HepG2 (cell line): ENCODE data around the gene LOX. TPM values are rescaled to one million over a fixed set of nuclear protein-coding genes. Genes with fewer than 3 reads are reported as not detected.

ENCODE experiments used
- ATAC-seq: fragments of 200-7000 bp; cut with Tn5 transposase; 3 replicates; pipeline ENCODE4 v1.9.1; 2020; ENCODE audit warnings: mild to moderate bottlenecking, moderate library complexity
- BruUV-seq: library from RNA; stranded (reverse); fragments of 400-500 nt; replicated peaks from 2 replicates; lab custom pipeline; 2021; lab: Mats Ljungman, UMichigan
- CTCF ChIA-PET: fragments of 300-600 bp; formaldehyde crosslinking; extraction: SDS; loops from one replicate; lab custom pipeline; 2021; ENCODE audit warnings: low total read pairs, inconsistent platforms, low intra/inter-chr PET ratio; lab: Yijun Ruan, JAX
- POLR2A ChIA-PET: fragments of 350-600 bp; sonication (Branson Sonifier 250); formaldehyde crosslinking; loops from one replicate; lab custom pipeline; 2020; ENCODE audit warnings: antibody characterized with exemption, inconsistent platforms; lab: Yijun Ruan, JAX
- DNase-seq: peaks from one replicate; pipeline ENCODE4 v3.0.0-alpha.2; 2015; ENCODE audit warnings: low spot score
- FAIRE-seq: peaks from 3 replicates; lab custom pipeline; 2011; peaks lifted over from hg19 to GRCh38; lab: Jason Lieb, UNC
- H2AFZ ChIP-seq: one replicate; pipeline ENCODE4 v1.6.1; 2011; ENCODE audit warnings: low read length, inconsistent platforms
- H3K27ac ChIP-seq: fragments of 300-600 bp; 3 replicates; pipeline ENCODE4 v1.8.0; 2011; ENCODE audit warnings: mixed run types, mild to moderate bottlenecking, mixed read lengths, low read length, inconsistent platforms; ENCODE audit not compliant: insufficient read depth; ENCODE audit errors: extremely low read length
- H3K27me3 ChIP-seq, 2 experiments: fragments of 200-600 bp in 1 of 2; 2 replicates in 1 of 2; 3 replicates in 1 of 2; pipeline versions ENCODE4 v1.6.0 to v1.8.0; 2011; ENCODE audit warnings: low read length in 2 of 2, mild to moderate bottlenecking in 2 of 2, moderate library complexity in 2 of 2, inconsistent platforms in 1 of 2; ENCODE audit not compliant: insufficient read depth in 2 of 2, control insufficient read depth in 1 of 2
- H3K36me3 ChIP-seq, 2 experiments: fragments of 200-600 bp in 1 of 2; replicated peaks in 1 of 2; 2 replicates in 1 of 2; 3 replicates in 1 of 2; pipeline versions ENCODE4 v1.5.1 to v1.8.0; 2011; ENCODE audit warnings: low read length in 2 of 2, inconsistent platforms in 1 of 2; ENCODE audit not compliant: insufficient read depth in 2 of 2, control insufficient read depth in 1 of 2
- H3K4me1 ChIP-seq: 2 replicates; pipeline ENCODE4 v1.5.1; 2012; ENCODE audit warnings: low read length, inconsistent platforms; ENCODE audit not compliant: insufficient read depth
- H3K4me2 ChIP-seq: 2 replicates; pipeline ENCODE4 v1.6.0; 2011; ENCODE audit warnings: low read depth, low read length, inconsistent platforms
- H3K4me3 ChIP-seq, 3 experiments: fragments of 200-600 bp in 1 of 3; sonication (generic), shearing (Covaris generic) in 1 of 3; replicated peaks in 1 of 3; 2 replicates each; pipeline ENCODE4 v1.5.1; 2011 to 2016; ENCODE audit warnings: low read length in 3 of 3, inconsistent platforms in 2 of 3, low read depth in 2 of 3, mild to moderate bottlenecking in 2 of 3, control low read depth in 1 of 3, mixed read lengths in 1 of 3; ENCODE audit not compliant: insufficient read depth in 1 of 3
- H3K79me2 ChIP-seq: one replicate; pipeline ENCODE4 v1.6.1; 2011; ENCODE audit warnings: low read length, inconsistent platforms; ENCODE audit not compliant: insufficient read depth
- H3K9ac ChIP-seq: 2 replicates; pipeline ENCODE4 v1.6.0; 2011; ENCODE audit warnings: mild to moderate bottlenecking, low read depth, low read length, inconsistent platforms; ENCODE audit not compliant: insufficient read depth
- H3K9me3 ChIP-seq: 2 replicates; pipeline ENCODE4 v1.5.1; 2012; ENCODE audit warnings: mild to moderate bottlenecking, low read length
- H4K20me1 ChIP-seq: 2 replicates; pipeline ENCODE4 v1.6.0; 2011; ENCODE audit warnings: inconsistent platforms, mild to moderate bottlenecking, low read length, moderate library complexity; ENCODE audit not compliant: insufficient read depth
- ATM ChIP-seq: fragments of 450-650 bp; IDR thresholded peaks from 2 replicates; pipeline ENCODE4 v1.7.1; 2017; ENCODE audit warnings: mild to moderate bottlenecking, borderline replicate concordance
- DNMT3B ChIP-seq: conservative IDR thresholded peaks from 2 replicates; pipeline ENCODE4 v1.6.1; 2016; ENCODE audit warnings: missing biosample characterization, control low read depth
- HDAC2 ChIP-seq: sonication (generic); formaldehyde crosslinking; IDR thresholded peaks from 2 replicates; pipeline ENCODE4 v1.4.0; 2020; ENCODE audit warnings: missing genetic modification reagents
- KLF11 ChIP-seq: IDR thresholded peaks from 2 replicates; pipeline ENCODE4 v1.6.1; 2016; ENCODE audit warnings: missing compliant biosample characterization
- MBD4 ChIP-seq: IDR thresholded peaks from 2 replicates; pipeline ENCODE4 v1.6.1; 2012; ENCODE audit warnings: low read length, inconsistent platforms, borderline replicate concordance
- RORA ChIP-seq: sonication (generic); formaldehyde crosslinking; IDR thresholded peaks from 2 replicates; pipeline ENCODE4 v1.5.0; 2020; ENCODE audit warnings: mild to moderate bottlenecking, missing genetic modification reagents, moderate library complexity
- RXRA ChIP-seq: sonication (generic); formaldehyde crosslinking; IDR thresholded peaks from 2 replicates; pipeline ENCODE4 v1.5.1; 2020; ENCODE audit warnings: missing genetic modification reagents
- TBP ChIP-seq: sonication (generic); formaldehyde crosslinking; IDR thresholded peaks from 2 replicates; pipeline ENCODE4 v1.5.0; 2020; ENCODE audit warnings: missing genetic modification reagents
- TFE3 ChIP-seq: IDR thresholded peaks from 2 replicates; pipeline ENCODE4 v1.6.1; 2016
- ZMYM2 ChIP-seq: sonication (generic); formaldehyde crosslinking; IDR thresholded peaks from 2 replicates; pipeline ENCODE4 v1.8.0; 2022; ENCODE audit warnings: mild to moderate bottlenecking, missing genetic modification reagents
- ZNF124 ChIP-seq: sonication (generic); formaldehyde crosslinking; IDR thresholded peaks from 2 replicates; pipeline ENCODE4 v1.4.0; 2020; ENCODE audit warnings: missing genetic modification reagents
- ZNF260 ChIP-seq: sonication (generic); formaldehyde crosslinking; IDR thresholded peaks from 2 replicates; pipeline ENCODE4 v1.4.0; 2020; ENCODE audit warnings: missing genetic modification reagents, low read depth, mild to moderate bottlenecking, borderline replicate concordance
- ZSCAN12 ChIP-seq: sonication (generic); formaldehyde crosslinking; IDR thresholded peaks from 2 replicates; pipeline ENCODE4 v1.9.0; 2021; ENCODE audit warnings: mild to moderate bottlenecking, missing genetic modification reagents
- WGBS: methylation state at CpG from one replicate; pipeline ENCODE4 v1.1.6; 2017; ENCODE audit warnings: low lambda C conversion rate; 5-methylcytosine and 5-hydroxymethylcytosine counted together
- in situ Hi-C: cut with HindIII; loops from 2 replicates; pipeline ENCODE4 v1.10.0; 2017; ENCODE audit warnings: low pct_unique_long_range_greater_than_20kb; ENCODE audit not compliant: extremely low pct_ligation_motif_present
- intact Hi-C: fragments of 100-400 bp; cut with micrococcal nuclease; formaldehyde crosslinking; loops from one replicate; pipeline ENCODE4 v1.10.0; 2022; ENCODE audit not compliant: unreplicated experiment
- polyA plus RNA-seq, 8 experiments: library from polyadenylated mRNA; depleted of rRNA in 3 of 8; stranded (reverse) in 7 of 8; unstranded in 1 of 8; fragments of >200 nt; fragmentation: Illumina TruSeq in 4 of 8; extraction: Trizol in 4 of 8; gene quantifications; 2 replicates each; pipeline versions ENCODE4 v1.2.1 to v1.2.3, GENCODE V29; 2011 to 2016; ENCODE audit warnings: low read depth in 4 of 8, missing spikeins in 1 of 8, mixed read lengths in 1 of 8; ENCODE audit not compliant: insufficient read depth in 1 of 8
- total RNA-seq, 5 experiments: library from RNA; depleted of rRNA; stranded (reverse); fragments of >200 nt; fragmentation: Illumina TruSeq; extraction: Trizol; gene quantifications; 2 replicates each; pipeline ENCODE4 v1.2.3, GENCODE V29; 2016; ENCODE audit warnings: low read depth in 1 of 5
- TF ChIP-seq, protein P1 (sequence below): sonication (generic); formaldehyde crosslinking; IDR thresholded peaks from 2 replicates; pipeline ENCODE4 v1.4.0; 2020; ENCODE audit warnings: mild to moderate bottlenecking, missing genetic modification reagents

The LOX gene
- total and polyA plus RNA-seq, 2 of the 13 experiments (the other 11 are each of a cell fraction or from before 2014, with no cell fraction given), result 0.73 to 173 TPM

GRCh38 chr5:122067390-122067789, 10.7 kb downstream of the LOX start:
- WGBS, result 93% methylated on average over 1 of the region's 1 CpG
- Histone ChIP-seq H3K4me1 (no peaks in the 10 kb centered on the region), H3K9ac (no peak overlapping the region), H3K36me3 (peaks cover 0 to 39% of the 10 kb centered on the region in 2 experiments; a peak in 3 of 5 replicates), H3K4me2 (no peak overlapping the region), H3K27me3 (no peaks in the 10 kb centered on the region), H3K9me3 (no peaks in the 10 kb centered on the region), H3K79me2 (no peaks in the 10 kb centered on the region), H4K20me1 (no peaks in the 10 kb centered on the region)
- no TSS peak for BruUV-seq
- intact Hi-C loops, result no loop called here
- CTCF ChIA-PET, result no interaction called here
- TF ChIP-seq RXRA (CRISPR knock-in tag) (no peak), DNMT3B (CRISPR knock-in tag) (no peak), ZNF260 (no peak), TBP (CRISPR knock-in tag) (no peak), RORA (no peak), ZNF124 (CRISPR knock-in tag) (no peak), KLF11 (CRISPR knock-in tag) (no peak), ATM (no peak), MBD4 (no peak), ZMYM2 (CRISPR knock-in tag) (no peak), HDAC2 (CRISPR knock-in tag) (no peak), TFE3 (CRISPR knock-in tag) (no peak), ZSCAN12 (no peak)
- TF ChIP-seq, protein P1, sequence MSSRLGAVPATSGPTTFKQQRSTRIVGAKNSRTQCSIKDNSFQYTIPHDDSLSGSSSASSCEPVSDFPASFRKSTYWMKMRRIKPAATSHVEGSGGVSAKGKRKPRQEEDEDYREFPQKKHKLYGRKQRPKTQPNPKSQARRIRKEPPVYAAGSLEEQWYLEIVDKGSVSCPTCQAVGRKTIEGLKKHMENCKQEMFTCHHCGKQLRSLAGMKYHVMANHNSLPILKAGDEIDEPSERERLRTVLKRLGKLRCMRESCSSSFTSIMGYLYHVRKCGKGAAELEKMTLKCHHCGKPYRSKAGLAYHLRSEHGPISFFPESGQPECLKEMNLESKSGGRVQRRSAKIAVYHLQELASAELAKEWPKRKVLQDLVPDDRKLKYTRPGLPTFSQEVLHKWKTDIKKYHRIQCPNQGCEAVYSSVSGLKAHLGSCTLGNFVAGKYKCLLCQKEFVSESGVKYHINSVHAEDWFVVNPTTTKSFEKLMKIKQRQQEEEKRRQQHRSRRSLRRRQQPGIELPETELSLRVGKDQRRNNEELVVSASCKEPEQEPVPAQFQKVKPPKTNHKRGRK (CRISPR knock-in tag), result no peak
- TF ChIP-seq, all 625 proteins: peak for 0
- FAIRE-seq, result no peak
- ATAC-seq, result no peak
- POLR2A ChIA-PET, result no interaction called here
- in situ Hi-C loops, result no loop called here
- DNase-seq, result no peak
- H3K27ac ChIP-seq, result no peak overlapping the region
- no peak overlapping the region for H3K4me3 ChIP-seq
- no peak overlapping the region for H2AFZ ChIP-seq
